ENCODE results near the gene AHRR.

The AHRR gene

GRCh38 chr5:439181-439580 lies 117.7 kb downstream of the AHRR start:
- ATAC-seq (replicated peaks; ENCODE audit: extremely low read depth, poor library complexity, severe bottlenecking) (no peak), DNase-seq (ENCODE audit: low spot score in 2 of 2) (no peak)
- Mint-ChIP-seq H3K36me3 (ENCODE audit: insufficient read depth) (peaks cover 6% of the 10 kb centered on the region), H3K27ac (ENCODE audit: low read depth) (peak overlapping the region; percentile 51), H3K4me1 (peaks cover 8% of the 10 kb centered on the region), H3K9me3 (no peaks in the 10 kb centered on the region), H3K27me3 (peaks cover 24% of the 10 kb centered on the region), H3K4me3 (no peak overlapping the region)

- peaks cover 12% of the 10 kb centered on the region for H3K4me1 Mint-ChIP-seq
- peaks cover 6% of the 10 kb centered on the region for H3K36me3 Mint-ChIP-seq (ENCODE audit: insufficient read depth)
- H3K9me3 Mint-ChIP-seq, result no peaks in the 10 kb centered on the region
- DNase-seq (ENCODE audit: low spot score in 2 of 2), result no peak
- H3K4me3 Mint-ChIP-seq, result no peak overlapping the region
- H3K27ac Mint-ChIP-seq (ENCODE audit: low read depth), result peak overlapping the region; percentile 51
- peaks cover 23% of the 10 kb centered on the region for H3K27me3 Mint-ChIP-seq
- ATAC-seq (replicated peaks; ENCODE audit: extremely low read depth, poor library complexity, severe bottlenecking), result no peak
Observed at GRCh38 chr5:439636-440035, 118.1 kb downstream of the AHRR start.

- Mint-ChIP-seq H3K9me3 (no peaks in the 10 kb centered on the region), H3K4me3 (no peak overlapping the region), H3K27ac (ENCODE audit: low read depth) (no peak overlapping the region), H3K36me3 (ENCODE audit: insufficient read depth) (peaks cover 9% of the 10 kb centered on the region), H3K27me3 (peaks cover 13% of the 10 kb centered on the region), H3K4me1 (peaks cover 19% of the 10 kb centered on the region)
- DNase-seq (ENCODE audit: low spot score in 2 of 2), result no peak
- no peak for ATAC-seq (replicated peaks; ENCODE audit: extremely low read depth, poor library complexity, severe bottlenecking)
Observed at GRCh38 chr5:440401-441201, 119.1 kb downstream of the AHRR start.

GRCh38 chr5:441996-442334 lies 120.5 kb downstream of the AHRR start:
- no peak for DNase-seq (ENCODE audit: low spot score in 2 of 2)
- no peak for ATAC-seq (replicated peaks; ENCODE audit: extremely low read depth, poor library complexity, severe bottlenecking)
- Mint-ChIP-seq H3K27me3 (peaks cover 1% of the 10 kb centered on the region), H3K36me3 (ENCODE audit: insufficient read depth) (peaks cover 15% of the 10 kb centered on the region), H3K9me3 (no peaks in the 10 kb centered on the region), H3K4me3 (peak overlapping the region; percentile 96), H3K4me1 (peaks cover 26% of the 10 kb centered on the region), H3K27ac (ENCODE audit: low read depth) (no peak overlapping the region)

- DNase-seq (ENCODE audit: low spot score in 2 of 2), result peak; percentile 44 to 58
- Mint-ChIP-seq H3K4me1 (peaks cover 27% of the 10 kb centered on the region), H3K9me3 (no peaks in the 10 kb centered on the region), H3K36me3 (ENCODE audit: insufficient read depth) (peaks cover 19% of the 10 kb centered on the region), H3K27me3 (no peaks in the 10 kb centered on the region), H3K4me3 (peak within 1 kb of the TSS; percentile 96), H3K27ac (ENCODE audit: low read depth) (peak within 1 kb of the TSS; percentile 96)
- ATAC-seq (replicated peaks; ENCODE audit: extremely low read depth, poor library complexity, severe bottlenecking), result peak; percentile 88
Observed at GRCh38 chr5:442335-443238, 121.1 kb downstream of the AHRR start, which contains the start of gene EXOC3. TSS of gene EXOC3 (plus strand) at chr5:443176. CDS start at chr5:446206, 3,030 bp downstream.

- peaks cover 26% of the 10 kb centered on the region for H3K36me3 Mint-ChIP-seq (ENCODE audit: insufficient read depth)
- no peaks in the 10 kb centered on the region for H3K9me3 Mint-ChIP-seq
- H3K4me1 Mint-ChIP-seq, result peaks cover 36% of the 10 kb centered on the region
- H3K27me3 Mint-ChIP-seq, result no peaks in the 10 kb centered on the region
- H3K4me3 Mint-ChIP-seq, result peak overlapping the region; percentile 96
- DNase-seq (ENCODE audit: low spot score in 2 of 2) (peak in 1 of 2 donors; percentile 37), ATAC-seq (replicated peaks; ENCODE audit: extremely low read depth, poor library complexity, severe bottlenecking) (peak; percentile 58)
- H3K27ac Mint-ChIP-seq (ENCODE audit: low read depth), result peak overlapping the region; percentile 84
Observed at GRCh38 chr5:443239-444151, 122.0 kb downstream of the AHRR start.

GRCh38 chr5:444226-444625 lies 122.7 kb downstream of the AHRR start:
- no peaks in the 10 kb centered on the region for H3K9me3 Mint-ChIP-seq
- no peaks in the 10 kb centered on the region for H3K27me3 Mint-ChIP-seq
- DNase-seq (ENCODE audit: low spot score in 2 of 2), result no peak
- peak overlapping the region; percentile 96 for H3K4me3 Mint-ChIP-seq
- H3K36me3 Mint-ChIP-seq (ENCODE audit: insufficient read depth), result peaks cover 32% of the 10 kb centered on the region
- peak overlapping the region; percentile 84 for H3K27ac Mint-ChIP-seq (ENCODE audit: low read depth)
- no peak for ATAC-seq (replicated peaks; ENCODE audit: extremely low read depth, poor library complexity, severe bottlenecking)
- H3K4me1 Mint-ChIP-seq, result peaks cover 40% of the 10 kb centered on the region

GRCh38 chr5:445591-445990 lies 124.1 kb downstream of the AHRR start:
- Mint-ChIP-seq H3K27ac (ENCODE audit: low read depth) (no peak overlapping the region), H3K9me3 (no peaks in the 10 kb centered on the region), H3K36me3 (ENCODE audit: insufficient read depth) (peaks cover 44% of the 10 kb centered on the region), H3K4me1 (peaks cover 45% of the 10 kb centered on the region), H3K4me3 (peak overlapping the region; percentile 9), H3K27me3 (no peaks in the 10 kb centered on the region)
- no peak for ATAC-seq (replicated peaks; ENCODE audit: extremely low read depth, poor library complexity, severe bottlenecking)
- no peak for DNase-seq (ENCODE audit: low spot score in 2 of 2)

- no peak for ATAC-seq (replicated peaks; ENCODE audit: extremely low read depth, poor library complexity, severe bottlenecking)
- no peaks in the 10 kb centered on the region for H3K27me3 Mint-ChIP-seq
- H3K4me1 Mint-ChIP-seq, result peaks cover 45% of the 10 kb centered on the region
- H3K36me3 Mint-ChIP-seq (ENCODE audit: insufficient read depth), result peaks cover 44% of the 10 kb centered on the region
- DNase-seq (ENCODE audit: low spot score in 2 of 2), result no peak
- H3K27ac Mint-ChIP-seq (ENCODE audit: low read depth), result no peak overlapping the region
- H3K9me3 Mint-ChIP-seq, result no peaks in the 10 kb centered on the region
- H3K4me3 Mint-ChIP-seq, result no peak overlapping the region
Observed at GRCh38 chr5:446066-446882, 124.8 kb downstream of the AHRR start.

GRCh38 chr5:446883-447263 lies 125.4 kb downstream of the AHRR start:
- H3K36me3 Mint-ChIP-seq (ENCODE audit: insufficient read depth), result peaks cover 49% of the 10 kb centered on the region
- H3K9me3 Mint-ChIP-seq, result peaks cover 1% of the 10 kb centered on the region
- H3K4me3 Mint-ChIP-seq, result no peak overlapping the region
- no peaks in the 10 kb centered on the region for H3K27me3 Mint-ChIP-seq
- no peak for DNase-seq (ENCODE audit: low spot score in 2 of 2)
- ATAC-seq (replicated peaks; ENCODE audit: extremely low read depth, poor library complexity, severe bottlenecking), result no peak
- peaks cover 46% of the 10 kb centered on the region for H3K4me1 Mint-ChIP-seq
- H3K27ac Mint-ChIP-seq (ENCODE audit: low read depth), result no peak overlapping the region

GRCh38 chr5:447501-447900 lies 126.0 kb downstream of the AHRR start:
- peaks cover 53% of the 10 kb centered on the region for H3K36me3 Mint-ChIP-seq (ENCODE audit: insufficient read depth)
- ATAC-seq (replicated peaks; ENCODE audit: extremely low read depth, poor library complexity, severe bottlenecking), result no peak
- H3K27me3 Mint-ChIP-seq, result no peaks in the 10 kb centered on the region
- no peak overlapping the region for H3K27ac Mint-ChIP-seq (ENCODE audit: low read depth)
- DNase-seq (ENCODE audit: low spot score in 2 of 2), result no peak
- no peak overlapping the region for H3K4me3 Mint-ChIP-seq
- H3K4me1 Mint-ChIP-seq, result peaks cover 49% of the 10 kb centered on the region
- H3K9me3 Mint-ChIP-seq, result peaks cover 8% of the 10 kb centered on the region
